Right forelimb (tissue), 1 donor: Measurements from ENCODE around the gene GALNT18.

Source experiments
- DNase-seq: peaks from one replicate; pipeline ENCODE4 v3.0.0-alpha.2; 2018

The GALNT18 gene

DNA sequence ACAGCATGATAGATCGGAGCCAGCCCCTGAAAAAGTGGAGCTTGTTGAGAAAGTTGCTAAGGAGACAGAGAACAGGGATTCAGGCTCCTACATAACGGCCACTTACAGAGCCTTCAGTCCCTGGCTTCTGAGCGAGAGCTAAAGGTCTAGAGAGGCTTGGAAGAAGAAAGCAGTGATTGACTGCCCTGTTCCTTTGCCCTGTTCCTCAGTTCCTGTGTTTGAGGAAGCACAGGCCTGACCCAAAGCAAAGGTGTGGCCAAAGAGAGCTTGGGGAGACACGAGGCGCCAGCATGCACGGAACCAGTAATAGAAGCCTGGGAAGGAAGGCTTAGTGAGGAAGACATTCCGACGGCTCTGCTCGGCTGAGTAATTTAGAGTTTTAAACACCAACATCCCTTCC is 194.7 kb downstream of the GALNT18 start:
- DNase-seq, result no peak

GRCh38 chr11:11426226-11426952 is 195.4 kb downstream of the GALNT18 start:
- DNase-seq, result no peak

DNA sequence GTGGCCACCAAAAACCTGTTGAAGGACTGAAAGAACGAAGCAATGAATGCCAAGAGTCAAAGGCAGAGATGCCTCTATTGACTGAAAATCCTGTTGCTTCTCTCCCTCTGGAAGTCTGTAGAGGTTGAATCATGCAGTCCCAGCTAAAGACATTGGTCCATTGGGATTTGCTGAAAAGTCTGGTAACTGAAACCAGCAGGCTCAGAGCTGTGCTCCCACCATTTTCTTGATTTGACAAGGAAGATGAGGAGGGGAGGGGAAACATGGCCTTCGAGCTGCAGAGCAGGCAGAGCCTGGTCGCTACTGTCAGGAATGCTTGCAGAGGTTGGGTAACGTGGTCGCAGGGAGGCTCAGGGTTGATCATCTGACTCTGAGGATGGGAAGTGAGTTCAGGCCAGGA is 196.0 kb downstream of the GALNT18 start:
- no peak for DNase-seq

GRCh38 chr11:11424688-11425087 is 197.1 kb downstream of the GALNT18 start:
- DNase-seq, result no peak

DNA sequence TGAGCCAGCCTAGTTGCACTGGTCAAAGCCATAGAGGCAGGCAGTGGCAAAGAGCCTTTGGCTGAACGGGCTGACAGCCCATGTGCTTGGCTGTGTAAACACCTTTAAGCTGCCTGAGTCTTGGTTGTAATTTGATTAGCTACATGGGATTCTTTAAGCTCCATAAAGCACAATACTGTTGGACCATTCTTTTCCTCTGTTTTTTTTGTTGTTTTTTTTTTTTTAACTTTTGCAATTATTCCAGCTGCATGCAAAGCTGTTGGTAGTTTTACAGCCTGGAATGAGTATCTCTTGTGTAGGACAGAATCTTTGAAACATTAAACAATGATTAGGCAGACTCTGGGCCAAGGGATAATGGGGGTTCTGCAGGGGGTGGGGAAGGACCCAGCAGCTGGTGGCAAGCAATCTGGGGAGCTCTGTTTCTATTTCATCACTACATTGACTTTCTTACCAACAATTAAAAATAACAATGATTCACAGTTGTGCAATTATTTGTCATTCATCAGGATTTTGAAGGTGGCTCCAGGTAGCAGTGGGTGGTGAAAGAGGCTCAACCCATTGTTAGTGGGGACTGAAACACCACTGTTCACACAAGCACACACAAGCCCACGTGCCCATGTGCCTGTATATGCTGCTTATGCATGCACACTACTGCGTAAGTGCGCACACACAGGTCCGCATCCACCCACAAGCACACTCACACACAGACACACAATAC is 199.2 kb downstream of the GALNT18 start:
- DNase-seq, result no peak

- DNase-seq, result no peak
These were observed 200.3 kb downstream of the GALNT18 start for GRCh38 chr11:11421509-11421908.

- no peak for DNase-seq
These were observed 200.9 kb downstream of the GALNT18 start for GRCh38 chr11:11420899-11421285.

DNA sequence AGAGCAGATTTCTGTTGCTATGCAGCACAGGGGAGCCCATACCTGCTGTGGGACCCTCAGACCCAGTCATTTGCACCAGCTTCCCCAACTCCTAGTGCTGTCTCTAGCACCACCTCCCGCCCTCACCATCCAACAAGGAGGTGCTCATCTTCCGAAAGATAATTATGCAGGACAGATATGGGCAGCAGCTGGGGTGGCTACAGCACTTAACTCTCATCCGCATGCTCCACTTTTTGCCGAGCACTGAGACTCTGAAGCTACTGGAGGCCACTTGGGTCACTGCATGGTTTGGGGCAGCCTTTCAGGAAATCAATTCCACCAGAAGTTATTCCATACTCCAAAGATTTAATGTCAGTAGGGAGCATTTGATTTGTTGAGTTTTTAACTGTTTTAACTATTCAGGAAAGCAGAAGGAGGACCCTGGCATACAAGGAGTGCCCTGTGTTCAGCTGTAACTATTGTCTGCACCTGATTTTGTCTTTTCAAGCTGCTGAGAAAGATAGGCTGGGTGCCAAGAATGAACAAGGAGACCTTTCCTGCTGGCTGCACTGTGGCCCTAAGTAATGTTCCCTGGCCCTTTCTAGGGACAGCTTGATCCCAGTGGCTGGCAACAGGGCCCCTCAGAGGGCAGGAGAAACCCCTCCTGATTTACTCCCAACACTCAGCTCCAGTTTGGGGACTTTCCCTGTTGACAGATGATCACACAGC is 201.5 kb downstream of the GALNT18 start:
- DNase-seq, result no peak

GRCh38 chr11:11419747-11420146 is 202.1 kb downstream of the GALNT18 start:
- DNase-seq, result no peak

DNA sequence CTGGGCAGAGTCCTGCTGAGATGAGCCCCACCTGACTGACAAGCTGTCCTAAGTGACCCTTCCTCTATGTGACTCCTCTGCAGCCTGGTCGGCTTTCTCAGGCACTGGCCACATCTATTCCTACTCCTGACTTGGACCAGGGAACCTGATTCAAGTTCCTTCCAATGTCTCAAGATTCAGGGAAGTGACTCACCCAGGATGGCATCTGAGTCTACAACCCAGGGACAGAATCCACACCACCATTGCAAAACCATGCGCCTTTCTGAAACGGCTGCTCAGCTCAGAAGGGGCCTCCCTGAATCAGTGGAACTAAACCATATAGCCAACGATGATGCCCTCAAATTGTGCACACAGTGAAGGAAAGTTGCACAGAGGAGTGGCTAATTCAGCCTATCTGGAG is 204.9 kb downstream of the GALNT18 start:
- DNase-seq, result no peak

DNA sequence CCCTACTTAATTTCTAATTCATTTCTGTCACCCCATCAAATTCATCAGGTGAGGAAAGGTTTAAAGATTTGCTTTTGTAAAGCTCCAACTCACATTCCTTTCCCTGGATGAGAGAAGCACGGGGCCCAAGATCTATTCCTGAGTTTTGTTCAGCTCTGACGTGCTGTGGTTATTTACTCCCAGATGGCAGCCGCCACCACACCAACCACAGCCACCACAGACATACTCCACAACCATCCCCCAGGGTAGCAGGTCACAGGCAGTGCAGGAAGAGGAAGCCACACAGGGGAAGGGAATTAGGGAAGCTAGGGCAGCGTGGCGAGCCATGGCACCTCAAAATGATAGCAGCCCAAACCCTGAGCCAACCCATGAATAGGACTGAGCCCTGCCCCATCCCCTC is 205.3 kb downstream of the GALNT18 start:
- DNase-seq, result peak; percentile 65

DNA sequence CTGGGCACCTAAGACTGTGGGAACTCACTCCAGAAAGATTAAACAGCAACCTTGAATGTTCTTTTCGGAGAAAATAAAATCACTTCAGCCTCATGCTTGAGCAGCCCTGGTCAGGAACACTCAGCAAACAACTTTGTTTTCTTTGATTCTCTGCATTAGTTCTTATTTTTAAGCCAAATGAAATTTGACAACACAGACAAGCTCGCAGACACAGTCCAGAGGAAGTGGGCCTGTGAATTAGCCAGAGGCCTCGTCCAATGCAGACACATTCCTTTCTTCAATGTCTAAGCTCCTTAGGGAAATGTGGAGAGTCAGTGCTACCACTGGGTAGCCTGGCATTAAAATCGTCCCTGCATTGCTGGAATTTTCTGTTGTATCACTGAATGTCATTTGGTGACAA is 205.9 kb downstream of the GALNT18 start:
- DNase-seq, result no peak

GRCh38 chr11:11414996-11415395 is 206.8 kb downstream of the GALNT18 start:
- no peak for DNase-seq

- no peak for DNase-seq
These were observed 208.0 kb downstream of the GALNT18 start for GRCh38 chr11:11413776-11414175.

GRCh38 chr11:11411401-11411985 is 210.3 kb downstream of the GALNT18 start:
- DNase-seq, result no peak

GRCh38 chr11:11409901-11410300 is 211.9 kb downstream of the GALNT18 start:
- no peak for DNase-seq

GRCh38 chr11:11409224-11409623 is 212.6 kb downstream of the GALNT18 start:
- DNase-seq, result no peak

DNA sequence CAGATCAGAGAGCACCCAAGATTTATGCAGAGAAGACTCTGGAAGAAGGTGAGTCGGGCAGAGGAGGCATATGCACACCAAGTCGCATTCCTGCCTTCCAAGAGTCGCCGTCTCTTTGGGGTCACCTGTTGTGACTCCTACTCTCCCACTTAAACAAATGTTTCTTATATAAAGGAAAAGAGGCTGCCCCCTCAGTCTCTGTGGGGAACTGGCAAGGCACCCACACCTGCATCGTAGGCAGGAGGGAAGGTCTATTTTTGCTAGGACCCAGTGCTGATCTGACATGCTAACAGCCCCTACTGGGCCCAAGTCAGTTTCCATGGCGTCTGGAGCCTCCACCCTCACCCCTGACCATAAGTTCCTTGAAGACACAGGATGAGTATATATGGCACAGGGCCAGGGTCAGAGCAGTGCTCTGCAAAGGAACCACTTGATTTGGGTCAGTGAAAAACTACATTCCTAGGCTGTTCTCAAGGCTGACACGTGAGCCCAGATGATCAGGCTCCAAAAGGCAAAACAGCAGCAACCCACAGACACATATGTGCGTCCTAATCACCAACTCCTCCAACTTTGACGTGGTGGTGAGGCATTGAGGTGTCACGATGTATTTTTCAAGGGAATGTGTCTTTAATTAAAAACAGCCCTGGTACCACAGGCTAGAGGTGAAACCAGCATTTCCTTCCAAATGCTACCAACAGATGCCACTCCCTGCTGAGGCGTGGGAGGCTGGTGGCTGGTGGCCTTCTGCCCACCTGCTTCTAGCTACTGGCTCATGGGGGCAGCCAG is 213.2 kb downstream of the GALNT18 start:
- DNase-seq, result no peak

- no peak for DNase-seq
These were observed 214.1 kb downstream of the GALNT18 start for GRCh38 chr11:11407763-11408084.

DNA sequence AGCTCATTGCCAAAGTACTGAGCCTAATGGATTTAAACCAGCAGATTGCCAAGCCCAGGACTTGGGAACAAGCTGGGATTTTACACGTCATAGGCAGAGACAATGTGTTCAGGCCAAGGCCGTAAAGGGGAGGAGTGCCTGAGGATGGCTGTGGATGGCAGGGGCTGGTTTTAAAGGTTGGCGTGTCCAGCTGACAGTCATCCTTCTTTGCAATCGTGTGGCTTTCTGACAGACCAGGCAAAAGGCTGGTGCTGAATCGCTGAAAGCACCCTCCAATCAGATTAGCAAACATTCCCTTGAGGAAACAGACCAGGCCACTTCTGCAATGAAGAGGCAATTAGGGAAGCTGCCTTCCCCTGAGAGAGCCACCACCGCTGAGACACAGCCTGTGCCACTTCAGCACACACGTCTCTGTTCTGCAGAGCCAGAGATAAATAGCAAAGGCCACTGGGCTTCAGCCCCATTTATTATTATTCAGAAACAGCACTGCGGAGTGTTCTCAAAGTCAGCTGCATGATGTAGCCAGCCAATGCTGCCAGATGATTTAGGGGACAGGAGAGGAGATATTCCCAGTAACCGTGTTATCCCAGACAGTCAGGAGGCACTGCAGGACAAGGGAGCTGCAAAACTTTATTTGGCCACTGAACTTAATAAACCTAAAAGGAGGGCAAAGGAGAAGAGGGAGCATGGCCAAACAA is 214.6 kb downstream of the GALNT18 start:
- no peak for DNase-seq

GRCh38 chr11:11406652-11407051 is 215.2 kb downstream of the GALNT18 start:
- no peak for DNase-seq
